PFSK-1 (cell line): ENCODE results near the gene GTF3C2.

Source experiments
- POLR2AphosphoS5 ChIP-seq: IDR thresholded peaks from 2 replicates; pipeline ENCODE4 v1.6.1; 2012; ENCODE audit warnings: low read depth, mild to moderate bottlenecking, control low read depth, low read length, moderate library complexity
- SIN3A ChIP-seq: IDR thresholded peaks from 2 replicates; pipeline ENCODE4 v1.6.1; 2012; ENCODE audit warnings: mild to moderate bottlenecking, low read length, moderate library complexity, borderline replicate concordance; ENCODE audit not compliant: insufficient read depth

GRCh38 chr2:27373567-27373966 is 17.0 kb upstream of the GTF3C2 start:
- TF ChIP-seq SIN3A (no peak), POLR2AphosphoS5 (no peak)
